CD4-positive, alpha-beta T cell treated with Interleukin-10 for 1 hour (primary cell): ENCODE data around the gene CAAP1.
"Not testable (repeated sequence)": the region's sequence is repeated elsewhere in the genome, so short reads cannot be mapped to it uniquely, and the experiment has no call there.

Source experiments
- DNase-seq: peaks from one replicate; pipeline ENCODE4 v3.0.0-alpha.2; 2020

The CAAP1 gene, protein sequence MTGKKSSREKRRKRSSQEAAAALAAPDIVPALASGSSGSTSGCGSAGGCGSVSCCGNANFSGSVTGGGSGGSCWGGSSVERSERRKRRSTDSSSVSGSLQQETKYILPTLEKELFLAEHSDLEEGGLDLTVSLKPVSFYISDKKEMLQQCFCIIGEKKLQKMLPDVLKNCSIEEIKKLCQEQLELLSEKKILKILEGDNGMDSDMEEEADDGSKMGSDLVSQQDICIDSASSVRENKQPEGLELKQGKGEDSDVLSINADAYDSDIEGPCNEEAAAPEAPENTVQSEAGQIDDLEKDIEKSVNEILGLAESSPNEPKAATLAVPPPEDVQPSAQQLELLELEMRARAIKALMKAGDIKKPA

GRCh38 chr9:26892251-26893029, at the start of gene CAAP1:
CAAP1 (minus strand) TSS chr9:26892802; CDS start chr9:26892715, 87 bp downstream.
- DNase-seq = peak; percentile 92

DNA sequence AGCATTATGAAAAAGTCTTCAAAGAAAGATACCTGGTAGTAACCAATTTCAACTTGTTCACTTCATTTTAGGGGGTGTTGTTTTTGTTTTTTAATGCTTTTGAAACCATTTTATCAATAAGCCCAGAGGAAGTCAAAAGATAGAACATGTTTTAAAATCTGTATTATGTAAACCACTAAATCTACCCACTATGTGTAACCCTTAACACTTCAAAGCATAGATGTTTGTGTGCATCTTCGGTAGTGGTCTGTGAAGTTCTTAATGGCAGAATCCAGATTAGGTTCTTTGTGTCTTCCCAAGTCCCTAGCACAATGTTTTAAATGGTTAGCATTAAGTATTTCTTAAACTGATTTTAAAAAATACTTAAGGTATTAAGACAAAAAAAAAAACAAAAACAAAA, 48.2 kb upstream of the CAAP1 start:
- DNase-seq = no peak

DNA sequence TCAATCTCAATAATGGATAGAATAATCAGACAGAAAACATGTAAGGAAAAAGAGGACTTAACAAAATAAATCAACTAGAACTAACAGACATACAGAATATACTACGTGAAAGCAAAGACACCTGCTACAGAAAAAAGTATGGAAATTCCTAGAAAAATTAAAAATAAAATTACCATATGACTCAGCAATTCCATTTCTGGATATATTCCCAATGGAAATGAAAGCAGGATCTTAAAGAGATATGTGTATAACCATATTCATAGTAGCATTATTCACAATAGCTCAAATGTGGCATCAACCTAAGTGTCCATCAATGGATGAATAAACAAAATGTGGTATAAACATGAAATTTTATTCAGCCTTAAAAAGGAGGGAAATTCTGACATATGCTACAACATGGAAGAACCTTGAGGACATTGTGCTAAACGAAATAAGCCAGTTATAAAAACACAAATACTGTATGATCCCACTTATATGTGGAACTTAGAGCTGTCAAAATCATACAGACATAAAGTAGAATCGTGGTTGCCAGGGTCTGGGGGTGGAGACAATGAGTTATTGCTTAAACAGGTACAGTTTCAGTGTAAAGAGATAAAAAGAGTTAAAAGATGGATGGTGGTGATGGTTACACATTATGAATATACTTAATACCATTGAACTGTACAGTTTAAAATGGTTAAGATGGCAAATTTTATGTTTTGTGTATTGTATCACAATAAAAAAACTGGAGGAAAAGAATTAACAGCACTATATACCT, 47.5 kb upstream of the CAAP1 start:
- no peak for DNase-seq

DNA sequence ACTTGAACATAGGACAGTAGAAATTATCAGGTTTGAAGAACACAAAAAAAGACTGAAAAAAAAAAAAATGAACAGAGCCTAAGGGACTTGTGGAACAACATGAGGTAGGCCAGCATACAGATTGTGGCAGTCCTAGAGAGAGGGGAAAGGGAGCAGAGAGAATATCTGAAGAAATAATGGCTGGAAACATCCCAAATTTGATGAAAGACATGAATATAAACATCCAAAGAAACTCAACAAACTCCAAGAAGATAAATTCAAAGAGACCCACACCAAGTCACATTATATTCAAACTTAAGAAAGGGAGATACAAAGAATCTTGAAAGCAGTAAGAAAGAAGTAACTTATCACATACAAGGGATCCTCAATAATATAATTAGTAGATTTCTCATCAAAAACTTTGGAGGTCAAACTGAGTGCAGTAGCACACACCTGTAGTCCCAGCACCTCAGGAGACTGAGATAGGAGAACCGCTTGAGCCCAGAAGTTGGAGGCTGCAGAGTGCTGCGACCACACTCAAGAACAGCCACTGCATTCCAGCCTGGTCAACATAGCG, 45.3 kb upstream of the CAAP1 start:
- DNase-seq = no peak

- no peak for DNase-seq
Measured at GRCh38 chr9:26935847-26936246, 43.2 kb upstream of the CAAP1 start.

DNA sequence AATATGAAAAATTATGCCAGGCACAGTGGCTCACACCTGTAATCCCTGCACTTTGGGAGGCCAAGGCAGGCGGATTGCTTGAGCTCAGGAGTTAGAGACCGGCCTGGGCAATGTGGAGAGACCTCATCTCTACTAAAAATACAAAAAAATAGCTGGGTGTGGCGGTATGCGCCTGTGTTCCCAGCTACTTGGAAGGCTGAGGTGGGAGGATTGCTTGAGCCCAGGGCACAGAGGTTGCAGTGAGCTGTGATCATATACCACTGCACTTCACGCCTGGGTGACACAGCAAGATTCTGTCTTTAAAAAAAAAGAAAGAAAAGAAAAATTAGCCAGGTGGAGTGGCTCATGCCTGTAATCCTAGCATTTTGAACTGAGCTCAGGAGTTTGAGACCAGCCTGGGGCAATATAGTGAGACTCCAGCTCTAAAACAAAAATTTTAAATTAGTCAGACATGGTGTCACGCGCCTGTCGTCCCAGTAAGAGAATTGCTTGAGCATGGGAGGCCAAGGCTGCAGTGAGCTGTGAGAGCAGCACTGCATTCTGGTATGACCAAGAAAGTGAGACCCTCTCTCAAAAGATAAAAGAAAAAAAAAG, 36.4 kb upstream of the CAAP1 start:
- no peak for DNase-seq

DNA sequence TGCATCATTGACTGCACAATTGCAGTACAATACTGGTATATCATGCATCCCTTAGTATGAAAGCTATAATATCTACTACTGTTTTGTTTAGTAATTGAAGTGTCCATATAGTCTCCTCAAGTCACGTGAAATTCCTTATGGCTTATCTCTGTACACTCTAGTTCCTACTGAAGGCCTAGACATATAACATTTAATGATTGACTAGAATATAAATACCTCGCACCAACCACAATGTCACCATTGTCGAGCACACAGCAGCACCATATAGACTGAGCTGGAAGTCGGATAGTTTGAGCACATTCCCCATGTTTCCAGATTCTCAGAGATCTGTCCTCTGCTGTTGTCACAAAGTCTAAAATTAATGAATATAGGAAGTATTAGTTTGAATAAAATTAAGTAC, 33.0 kb upstream of the CAAP1 start:
- no peak for DNase-seq

DNA sequence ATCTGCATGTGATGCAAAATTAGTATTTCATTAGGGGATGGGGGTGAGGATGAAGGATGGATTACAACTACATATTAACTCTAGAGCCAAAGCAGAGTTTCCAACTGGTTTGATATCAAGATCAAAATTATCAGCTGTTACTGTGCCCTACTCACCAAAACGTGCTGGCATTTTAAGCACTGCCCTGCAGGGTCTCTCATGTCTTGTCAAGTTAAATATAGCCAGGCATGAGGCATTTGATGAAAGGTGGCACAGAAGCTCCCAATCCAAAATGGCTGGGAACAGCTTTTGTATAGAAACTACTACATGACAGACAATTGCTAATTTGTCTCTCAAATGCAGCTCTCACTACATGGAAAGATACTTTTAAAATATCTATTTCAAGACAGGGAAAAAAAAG, 27.1 kb upstream of the CAAP1 start:
- DNase-seq = no peak

DNA sequence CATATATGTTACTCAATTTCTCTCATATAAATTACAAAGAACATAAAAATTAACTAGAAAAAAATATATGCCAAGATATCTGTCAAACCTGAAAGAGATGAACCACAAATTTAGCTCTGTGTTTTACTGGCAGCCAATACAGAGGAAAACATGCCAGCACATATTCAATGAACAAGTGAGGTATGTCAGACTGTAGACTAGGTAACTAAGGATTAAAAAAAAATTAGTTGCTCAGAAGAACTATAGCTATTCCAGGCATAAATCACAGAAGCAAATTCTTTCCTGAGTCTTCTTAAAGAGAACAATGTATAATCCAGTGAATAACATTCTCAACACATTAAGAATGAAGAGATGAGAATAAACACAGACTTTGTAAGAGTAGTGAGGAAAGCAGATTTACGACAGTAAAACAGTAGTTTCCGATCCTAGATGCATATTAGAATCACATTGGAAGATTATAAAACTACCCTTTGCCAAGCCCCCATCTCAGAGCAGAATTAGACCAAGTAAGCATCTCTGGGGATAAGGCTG, 20.6 kb upstream of the CAAP1 start:
- DNase-seq = no peak

DNA sequence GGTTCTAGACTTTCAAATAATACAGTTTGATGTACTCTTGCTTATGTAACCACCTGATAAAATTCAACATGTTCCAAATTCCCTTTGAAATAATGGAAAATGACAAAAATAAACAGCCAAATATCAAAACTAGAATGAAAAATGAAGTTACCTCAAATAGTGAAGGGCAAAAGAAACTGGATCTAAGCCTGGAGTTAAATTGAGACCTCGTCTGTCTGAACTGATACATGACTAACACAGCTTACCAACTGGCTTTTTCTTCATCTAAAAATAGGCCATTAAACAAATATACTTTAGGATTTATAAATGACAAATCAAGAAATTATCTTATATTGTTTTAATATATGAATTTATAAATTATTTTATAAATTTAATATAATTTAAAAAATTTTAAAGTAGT, 12.1 kb upstream of the CAAP1 start:
- no peak for DNase-seq

DNA sequence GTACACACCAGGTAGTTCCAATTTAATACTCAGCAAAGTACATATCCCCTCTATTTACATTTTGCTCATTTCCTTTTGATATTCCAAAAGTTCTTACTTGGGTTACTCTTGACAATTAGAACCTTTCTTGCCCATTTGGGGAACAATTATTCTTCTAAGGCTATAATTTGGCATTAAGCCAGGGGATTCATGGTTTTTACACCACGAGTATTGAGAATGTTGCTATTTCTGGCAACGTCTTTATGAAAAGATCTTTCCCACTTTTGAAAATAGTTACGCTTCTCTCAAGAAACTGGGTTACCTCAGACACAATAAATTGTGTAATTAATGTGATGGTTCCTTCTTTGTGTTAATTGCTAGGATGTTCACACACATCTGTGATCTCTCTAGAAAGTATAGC, 11.5 kb upstream of the CAAP1 start:
- no peak for DNase-seq

GRCh38 chr9:26893030-26893676, 551 bp upstream of the CAAP1 start:
- no peak for DNase-seq

GRCh38 chr9:26891726-26892125, 876 bp downstream of the CAAP1 start:
- peak; percentile 6 for DNase-seq

GRCh38 chr9:26888271-26888670, 4.3 kb downstream of the CAAP1 start:
- DNase-seq = no peak

DNA sequence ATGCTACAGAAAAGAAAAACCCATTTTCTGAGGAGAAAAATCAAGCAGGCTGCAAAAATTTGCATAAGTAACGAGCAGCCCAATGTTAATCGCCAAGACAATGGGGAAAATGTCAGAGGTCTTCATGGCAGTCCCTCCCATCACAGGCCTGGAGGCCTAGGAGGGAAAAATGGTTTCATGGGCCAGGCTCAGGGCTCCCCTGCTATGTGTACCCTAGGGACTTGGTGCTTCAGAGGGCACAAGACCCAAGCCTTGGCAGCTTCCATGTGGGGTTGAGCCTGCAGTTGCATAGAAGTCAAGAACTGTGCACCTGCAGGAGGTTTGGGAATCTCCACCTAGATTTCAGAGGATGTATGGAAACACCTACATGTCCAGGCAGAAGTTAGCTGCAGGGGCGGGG, 10.4 kb downstream of the CAAP1 start:
- DNase-seq = no peak

- no peak for DNase-seq
Measured at GRCh38 chr9:26880262-26880661, 12.3 kb downstream of the CAAP1 start.

DNA sequence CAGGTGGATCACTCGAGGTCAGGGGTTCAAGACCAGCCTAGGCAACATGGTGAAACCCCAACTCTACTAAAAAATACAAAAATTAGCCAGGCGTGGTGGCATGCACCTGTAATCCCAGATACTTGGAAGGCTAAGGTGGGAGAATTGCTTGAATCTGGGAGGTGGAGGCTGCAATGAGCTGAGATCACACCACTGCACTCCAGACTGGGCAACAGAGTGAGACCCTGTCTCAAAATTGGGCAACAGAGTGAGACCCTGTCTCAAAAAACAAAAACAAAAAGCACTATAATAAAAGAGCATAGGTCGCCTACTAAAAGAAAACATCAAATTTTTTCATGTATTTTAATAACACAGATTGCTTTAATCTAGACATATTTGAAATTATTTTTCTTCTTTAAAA, 17.4 kb downstream of the CAAP1 start:
- DNase-seq = not testable (repeated sequence)

- no peak for DNase-seq
Measured at GRCh38 chr9:26870292-26870691, 22.3 kb downstream of the CAAP1 start.

GRCh38 chr9:26863074-26863473, 29.5 kb downstream of the CAAP1 start:
- no peak for DNase-seq

GRCh38 chr9:26856413-26857032, 36.1 kb downstream of the CAAP1 start:
- DNase-seq = peak; percentile 20

- DNase-seq = no peak
Measured at GRCh38 chr9:26850995-26851394, 41.6 kb downstream of the CAAP1 start.

DNA sequence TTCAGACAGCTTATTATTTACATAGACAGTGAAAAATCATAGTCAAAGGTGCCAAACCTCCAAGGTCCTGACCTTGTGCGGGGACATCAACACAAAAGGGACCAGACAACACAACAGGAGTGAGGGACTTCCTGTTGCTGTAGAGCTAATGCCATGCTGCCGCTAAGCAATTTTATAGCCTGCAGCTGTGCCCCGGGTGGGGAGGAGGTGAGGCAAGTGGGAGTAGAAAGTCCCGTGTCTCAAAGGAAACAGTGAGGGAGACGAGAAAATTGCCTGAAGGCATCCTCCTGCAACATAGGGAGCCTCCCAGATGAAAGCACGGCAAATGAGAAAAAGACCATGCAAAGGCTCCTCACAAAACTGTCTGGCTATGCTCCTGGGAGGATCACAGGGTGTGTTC, 58.8 kb downstream of the CAAP1 start:
- DNase-seq = no peak
